NCI-H2196 treated with DMSO at 0.1 percent for 48 hours (cell line): ENCODE measurements around the gene PRR5L.

Experiments used
- DNase-seq: peaks from one replicate; lab custom pipeline; 2025; ENCODE audit not compliant: unreplicated experiment; lab: John Stamatoyannopoulos, UW

The PRR5L gene

GRCh38 chr11:36354221-36355003 lies 58.3 kb downstream of the PRR5L start:
- DNase-seq, result no peak

- DNase-seq, result no peak
These were observed 60.1 kb downstream of the PRR5L start for GRCh38 chr11:36356201-36356600.

GRCh38 chr11:36357831-36358230 lies 61.7 kb downstream of the PRR5L start:
- DNase-seq, result no peak

- DNase-seq, result no peak
These were observed 62.3 kb downstream of the PRR5L start for GRCh38 chr11:36358436-36358835.

- no peak for DNase-seq
These were observed 64.2 kb downstream of the PRR5L start for GRCh38 chr11:36360318-36360717.

GRCh38 chr11:36360826-36361415 lies 64.8 kb downstream of the PRR5L start:
- no peak for DNase-seq

- no peak for DNase-seq
These were observed 65.4 kb downstream of the PRR5L start for GRCh38 chr11:36361472-36361871.

GRCh38 chr11:36361901-36362391 lies 65.9 kb downstream of the PRR5L start:
- DNase-seq, result no peak

GRCh38 chr11:36362902-36363301 lies 66.8 kb downstream of the PRR5L start:
- DNase-seq, result no peak

- no peak for DNase-seq
These were observed 67.5 kb downstream of the PRR5L start for GRCh38 chr11:36363361-36364268.

GRCh38 chr11:36364551-36365325 lies 68.7 kb downstream of the PRR5L start:
- DNase-seq, result no peak

- no peak for DNase-seq
These were observed 69.8 kb downstream of the PRR5L start for GRCh38 chr11:36365907-36366306.

- DNase-seq, result no peak
These were observed 72.0 kb downstream of the PRR5L start for GRCh38 chr11:36367806-36368680.

GRCh38 chr11:36371181-36371580 lies 75.1 kb downstream of the PRR5L start:
- DNase-seq, result no peak

GRCh38 chr11:36371590-36371989 lies 75.5 kb downstream of the PRR5L start:
- DNase-seq, result no peak

- DNase-seq, result no peak
These were observed 76.1 kb downstream of the PRR5L start for GRCh38 chr11:36372101-36372771.

GRCh38 chr11:36373016-36374010 lies 77.2 kb downstream of the PRR5L start:
- DNase-seq, result no peak

GRCh38 chr11:36374726-36375125 lies 78.6 kb downstream of the PRR5L start:
- no peak for DNase-seq
